Parathyroid adenoma (tissue), 2 donors: ENCODE data around the gene RGS1.

ENCODE experiments used
- H2AFZ ChIP-seq: fragments of 300-600 bp; sonication (generic); one replicate; pipeline ENCODE4 v1.7.0; 2017; ENCODE audit warnings: antibody characterized with exemption, mild to moderate bottlenecking
- H3K27ac ChIP-seq: fragments of 300-600 bp; sonication (generic); one replicate; pipeline ENCODE4 v1.7.0; 2017
- H3K27me3 ChIP-seq: fragments of 300-600 bp; sonication (generic); one replicate; pipeline ENCODE4 v1.7.0; 2017; ENCODE audit warnings: low read length; ENCODE audit not compliant: control insufficient read depth, insufficient read depth
- H3K36me3 ChIP-seq: fragments of 300-600 bp; sonication (generic); one replicate; pipeline ENCODE4 v1.7.0; 2017; ENCODE audit warnings: low read length; ENCODE audit not compliant: control insufficient read depth, insufficient read depth
- H3K4me1 ChIP-seq: fragments of 300-600 bp; sonication (generic); one replicate; pipeline ENCODE4 v1.7.0; 2017; ENCODE audit warnings: control low read depth
- H3K4me2 ChIP-seq: fragments of 300-600 bp; sonication (generic); one replicate; pipeline ENCODE4 v1.7.0; 2017; ENCODE audit warnings: low read length
- H3K4me3 ChIP-seq: fragments of 300-600 bp; sonication (generic); one replicate; pipeline ENCODE4 v1.7.0; 2017; ENCODE audit warnings: low read depth, low read length
- H3K79me2 ChIP-seq: fragments of 300-600 bp; sonication (generic); one replicate; pipeline ENCODE4 v1.7.0; 2017; ENCODE audit warnings: control low read depth
- H3K9ac ChIP-seq: fragments of 300-600 bp; sonication (generic); one replicate; pipeline ENCODE4 v1.7.0; 2017; ENCODE audit warnings: mild to moderate bottlenecking
- H3K9me3 ChIP-seq: fragments of 300-600 bp; sonication (generic); one replicate; pipeline ENCODE4 v1.7.0; 2017; ENCODE audit warnings: low read length; ENCODE audit not compliant: control insufficient read depth
- CTCF ChIP-seq: fragments of 300-600 bp; sonication (generic); IDR thresholded peaks from one replicate; pipeline ENCODE4 v1.7.0; 2017; ENCODE audit warnings: antibody characterized with exemption, mild to moderate bottlenecking
- donor health status: primary hyperparathyroidism.

RGS1 gene, protein sequence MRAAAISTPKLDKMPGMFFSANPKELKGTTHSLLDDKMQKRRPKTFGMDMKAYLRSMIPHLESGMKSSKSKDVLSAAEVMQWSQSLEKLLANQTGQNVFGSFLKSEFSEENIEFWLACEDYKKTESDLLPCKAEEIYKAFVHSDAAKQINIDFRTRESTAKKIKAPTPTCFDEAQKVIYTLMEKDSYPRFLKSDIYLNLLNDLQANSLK

DNA sequence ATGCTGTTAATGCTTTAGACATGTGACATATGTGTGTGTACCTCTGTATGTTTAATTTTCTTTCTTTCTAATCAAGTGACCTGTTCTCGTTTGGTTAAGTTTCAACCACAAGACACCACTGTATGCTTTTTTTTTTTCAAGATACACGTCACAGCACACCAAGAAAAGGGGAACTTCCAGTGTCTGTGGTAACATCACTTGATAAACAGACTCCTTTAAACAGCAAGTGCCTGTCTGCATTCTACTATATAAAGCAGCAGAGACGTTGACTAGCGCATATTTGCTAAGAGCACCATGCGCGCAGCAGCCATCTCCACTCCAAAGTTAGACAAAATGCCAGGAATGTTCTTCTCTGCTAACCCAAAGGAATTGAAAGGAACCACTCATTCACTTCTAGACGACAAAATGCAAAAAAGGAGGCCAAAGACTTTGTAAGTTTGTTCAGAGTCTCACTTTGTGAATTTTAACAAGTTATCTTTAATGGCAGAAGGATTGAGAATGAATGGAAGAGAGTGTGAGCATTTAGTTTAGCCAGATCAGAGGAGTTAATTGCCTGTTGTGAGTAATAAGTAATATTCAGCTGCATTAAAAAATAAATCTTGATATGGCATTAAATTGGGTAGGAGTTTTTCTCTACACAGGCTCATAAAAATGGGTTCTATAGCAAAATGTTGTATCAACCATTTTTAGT lies at the start of gene RGS1:
TSS of gene RGS1 (plus strand) at position 275 of the 691 bp plus-strand sequence. CDS start at position 295, 20 bp downstream.
- Histone ChIP-seq H3K4me3 (no peak within 1 kb of the TSS), H2AFZ (no peak within 1 kb of the TSS), H3K36me3 (no peaks in the 10 kb centered on the region), H3K27me3 (no peaks in the 10 kb centered on the region), H3K79me2 (no peaks in the 10 kb centered on the region), H3K4me2 (no peak within 1 kb of the TSS), H3K9me3 (no peaks in the 10 kb centered on the region), H3K27ac (no peak within 1 kb of the TSS), H3K4me1 (no peaks in the 10 kb centered on the region), H3K9ac (no peak within 1 kb of the TSS)
- TF ChIP-seq CTCF, result no peak

- Histone ChIP-seq H3K79me2 (no peaks in the 10 kb centered on the region), H3K9ac (no peak overlapping the region), H3K9me3 (no peaks in the 10 kb centered on the region), H3K4me1 (no peaks in the 10 kb centered on the region), H3K4me3 (no peak overlapping the region), H2AFZ (no peak overlapping the region), H3K27me3 (no peaks in the 10 kb centered on the region), H3K4me2 (no peak overlapping the region), H3K27ac (no peak overlapping the region), H3K36me3 (no peaks in the 10 kb centered on the region)
- TF ChIP-seq CTCF, result no peak
Measured at GRCh38 chr1:192527111-192527795, 48.3 kb upstream of the RGS1 start.

GRCh38 chr1:192527950-192528349 lies 47.6 kb upstream of the RGS1 start:
- Histone ChIP-seq H2AFZ (no peak overlapping the region), H3K27ac (no peak overlapping the region), H3K4me2 (no peak overlapping the region), H3K79me2 (no peaks in the 10 kb centered on the region), H3K9ac (no peak overlapping the region), H3K27me3 (no peaks in the 10 kb centered on the region), H3K36me3 (no peaks in the 10 kb centered on the region), H3K4me3 (no peak overlapping the region), H3K4me1 (no peaks in the 10 kb centered on the region), H3K9me3 (no peaks in the 10 kb centered on the region)
- no peak for TF ChIP-seq CTCF

- H2AFZ ChIP-seq, result no peak overlapping the region
- H3K9ac ChIP-seq, result no peak overlapping the region
- H3K36me3 ChIP-seq, result no peaks in the 10 kb centered on the region
- H3K4me2 ChIP-seq, result no peak overlapping the region
- no peak overlapping the region for H3K27ac ChIP-seq
- H3K27me3 ChIP-seq, result no peaks in the 10 kb centered on the region
- H3K4me3 ChIP-seq, result no peak overlapping the region
- H3K79me2 ChIP-seq, result no peaks in the 10 kb centered on the region
- no peaks in the 10 kb centered on the region for H3K9me3 ChIP-seq
- no peak for TF ChIP-seq CTCF
- no peaks in the 10 kb centered on the region for H3K4me1 ChIP-seq
Measured at GRCh38 chr1:192529031-192529755, 46.4 kb upstream of the RGS1 start.
